T-helper 1 cell treated with Interleukin-12 subunit alpha and Interleukin-12 subunit beta and Interleukin-4 antibody, amounts not matched to agents 30 μg/mL and 1 μg/mL, for 36 hours (primary cell): ENCODE results near the gene FSTL5.
"Not testable (repeated sequence)": the region's sequence is repeated elsewhere in the genome, so short reads cannot be mapped to it uniquely, and the experiment has no call there.

Source experiments
- H3K27ac Mint-ChIP-seq: one replicate; pipeline ENCODE4 v1.8.0; 2021; ENCODE audit warnings: mild to moderate bottlenecking, mixed read lengths
- H3K27me3 Mint-ChIP-seq: one replicate; pipeline ENCODE4 v1.8.0; 2021; ENCODE audit warnings: low read depth, mixed read lengths
- H3K36me3 Mint-ChIP-seq: one replicate; pipeline ENCODE4 v1.8.0; 2021; ENCODE audit warnings: low read depth, mixed read lengths
- H3K4me1 Mint-ChIP-seq: one replicate; pipeline ENCODE4 v1.8.0; 2021; ENCODE audit warnings: low read depth, mixed read lengths
- H3K4me3 Mint-ChIP-seq: one replicate; pipeline ENCODE4 v1.8.0; 2021; ENCODE audit warnings: mild to moderate bottlenecking, moderate library complexity, mixed read lengths
- H3K9me3 Mint-ChIP-seq: one replicate; pipeline ENCODE4 v1.8.0; 2021; ENCODE audit warnings: mixed read lengths

Gene FSTL5

GRCh38 chr4:162131256-162131655, 32.5 kb downstream of the FSTL5 start:
- H3K27ac Mint-ChIP-seq, result no peak overlapping the region
- H3K9me3 Mint-ChIP-seq, result no peaks in the 10 kb centered on the region
- H3K36me3 Mint-ChIP-seq, result no peaks in the 10 kb centered on the region
- H3K27me3 Mint-ChIP-seq, result no peaks in the 10 kb centered on the region
- no peak overlapping the region for H3K4me3 Mint-ChIP-seq
- no peaks in the 10 kb centered on the region for H3K4me1 Mint-ChIP-seq

- H3K9me3 Mint-ChIP-seq, result no peaks in the 10 kb centered on the region
- H3K27ac Mint-ChIP-seq, result no peak overlapping the region
- H3K4me3 Mint-ChIP-seq, result no peak overlapping the region
- no peaks in the 10 kb centered on the region for H3K27me3 Mint-ChIP-seq
- no peaks in the 10 kb centered on the region for H3K4me1 Mint-ChIP-seq
- no peaks in the 10 kb centered on the region for H3K36me3 Mint-ChIP-seq
Measured at GRCh38 chr4:162126729-162127128, 37.1 kb downstream of the FSTL5 start.

- no peaks in the 10 kb centered on the region for H3K4me1 Mint-ChIP-seq
- H3K36me3 Mint-ChIP-seq, result no peaks in the 10 kb centered on the region
- H3K4me3 Mint-ChIP-seq, result no peak overlapping the region
- no peaks in the 10 kb centered on the region for H3K27me3 Mint-ChIP-seq
- H3K9me3 Mint-ChIP-seq, result no peaks in the 10 kb centered on the region
- H3K27ac Mint-ChIP-seq, result no peak overlapping the region
Measured at GRCh38 chr4:162117051-162117450, 46.7 kb downstream of the FSTL5 start.

GRCh38 chr4:162116095-162116779, 47.6 kb downstream of the FSTL5 start:
- H3K27ac Mint-ChIP-seq, result no peak overlapping the region
- H3K4me1 Mint-ChIP-seq, result no peaks in the 10 kb centered on the region
- H3K4me3 Mint-ChIP-seq, result no peak overlapping the region
- no peaks in the 10 kb centered on the region for H3K36me3 Mint-ChIP-seq
- no peaks in the 10 kb centered on the region for H3K27me3 Mint-ChIP-seq
- no peaks in the 10 kb centered on the region for H3K9me3 Mint-ChIP-seq

GRCh38 chr4:162115333-162115732, 48.5 kb downstream of the FSTL5 start:
- no peaks in the 10 kb centered on the region for H3K27me3 Mint-ChIP-seq
- H3K27ac Mint-ChIP-seq, result no peak overlapping the region
- no peaks in the 10 kb centered on the region for H3K9me3 Mint-ChIP-seq
- no peaks in the 10 kb centered on the region for H3K4me1 Mint-ChIP-seq
- H3K36me3 Mint-ChIP-seq, result no peaks in the 10 kb centered on the region
- no peak overlapping the region for H3K4me3 Mint-ChIP-seq

- H3K4me1 Mint-ChIP-seq, result no peaks in the 10 kb centered on the region
- no peak overlapping the region for H3K27ac Mint-ChIP-seq
- no peak overlapping the region for H3K4me3 Mint-ChIP-seq
- H3K9me3 Mint-ChIP-seq, result no peaks in the 10 kb centered on the region
- no peaks in the 10 kb centered on the region for H3K27me3 Mint-ChIP-seq
- H3K36me3 Mint-ChIP-seq, result no peaks in the 10 kb centered on the region
Measured at GRCh38 chr4:162111078-162111477, 52.7 kb downstream of the FSTL5 start.

GRCh38 chr4:162104459-162105124, 59.2 kb downstream of the FSTL5 start:
- no peaks in the 10 kb centered on the region for H3K27me3 Mint-ChIP-seq
- H3K4me1 Mint-ChIP-seq, result no peaks in the 10 kb centered on the region
- H3K4me3 Mint-ChIP-seq, result no peak overlapping the region
- H3K9me3 Mint-ChIP-seq, result no peaks in the 10 kb centered on the region
- no peak overlapping the region for H3K27ac Mint-ChIP-seq
- H3K36me3 Mint-ChIP-seq, result no peaks in the 10 kb centered on the region

GRCh38 chr4:162103908-162104307, 59.9 kb downstream of the FSTL5 start:
- not testable (repeated sequence) for H3K4me1 Mint-ChIP-seq, H3K36me3 Mint-ChIP-seq, H3K9me3 Mint-ChIP-seq, H3K27me3 Mint-ChIP-seq, H3K4me3 Mint-ChIP-seq, H3K27ac Mint-ChIP-seq

- Mint-ChIP-seq H3K9me3 (no peaks in the 10 kb centered on the region), H3K4me3 (no peak overlapping the region), H3K27me3 (no peaks in the 10 kb centered on the region), H3K4me1 (no peaks in the 10 kb centered on the region), H3K27ac (no peak overlapping the region), H3K36me3 (no peaks in the 10 kb centered on the region)
Measured at GRCh38 chr4:162102713-162103112, 61.1 kb downstream of the FSTL5 start.

- Mint-ChIP-seq H3K27me3 (no peaks in the 10 kb centered on the region), H3K4me1 (no peaks in the 10 kb centered on the region), H3K36me3 (no peaks in the 10 kb centered on the region), H3K9me3 (no peaks in the 10 kb centered on the region), H3K4me3 (no peak overlapping the region), H3K27ac (no peak overlapping the region)
Measured at GRCh38 chr4:162101337-162101736, 62.5 kb downstream of the FSTL5 start.

- H3K4me3 Mint-ChIP-seq, result no peak overlapping the region
- no peaks in the 10 kb centered on the region for H3K27me3 Mint-ChIP-seq
- no peaks in the 10 kb centered on the region for H3K9me3 Mint-ChIP-seq
- H3K4me1 Mint-ChIP-seq, result no peaks in the 10 kb centered on the region
- H3K27ac Mint-ChIP-seq, result no peak overlapping the region
- H3K36me3 Mint-ChIP-seq, result no peaks in the 10 kb centered on the region
Measured at GRCh38 chr4:162075726-162076125, 88.1 kb downstream of the FSTL5 start.

GRCh38 chr4:162061214-162061613, 102.6 kb downstream of the FSTL5 start:
- Mint-ChIP-seq H3K9me3 (no peaks in the 10 kb centered on the region), H3K4me3 (no peak overlapping the region), H3K27me3 (no peaks in the 10 kb centered on the region), H3K27ac (no peak overlapping the region), H3K4me1 (no peaks in the 10 kb centered on the region), H3K36me3 (no peaks in the 10 kb centered on the region)

GRCh38 chr4:162059656-162060055, 104.1 kb downstream of the FSTL5 start:
- H3K27me3 Mint-ChIP-seq, result no peaks in the 10 kb centered on the region
- H3K4me3 Mint-ChIP-seq, result no peak overlapping the region
- no peaks in the 10 kb centered on the region for H3K9me3 Mint-ChIP-seq
- no peak overlapping the region for H3K27ac Mint-ChIP-seq
- no peaks in the 10 kb centered on the region for H3K4me1 Mint-ChIP-seq
- H3K36me3 Mint-ChIP-seq, result no peaks in the 10 kb centered on the region

- no peaks in the 10 kb centered on the region for H3K9me3 Mint-ChIP-seq
- no peak overlapping the region for H3K4me3 Mint-ChIP-seq
- H3K27ac Mint-ChIP-seq, result no peak overlapping the region
- no peaks in the 10 kb centered on the region for H3K4me1 Mint-ChIP-seq
- no peaks in the 10 kb centered on the region for H3K27me3 Mint-ChIP-seq
- no peaks in the 10 kb centered on the region for H3K36me3 Mint-ChIP-seq
Measured at GRCh38 chr4:162056990-162057389, 106.8 kb downstream of the FSTL5 start.

GRCh38 chr4:162046135-162046534, 117.7 kb downstream of the FSTL5 start:
- no peaks in the 10 kb centered on the region for H3K27me3 Mint-ChIP-seq
- H3K36me3 Mint-ChIP-seq, result no peaks in the 10 kb centered on the region
- no peaks in the 10 kb centered on the region for H3K9me3 Mint-ChIP-seq
- no peaks in the 10 kb centered on the region for H3K4me1 Mint-ChIP-seq
- no peak overlapping the region for H3K27ac Mint-ChIP-seq
- H3K4me3 Mint-ChIP-seq, result no peak overlapping the region
